Heart left ventricle (tissue), 16 donors: ENCODE results near the gene WDSUB1. TPM values are rescaled to one million over a fixed set of nuclear protein-coding genes. Genes with fewer than 3 reads are reported as not detected.

Source experiments
- ATAC-seq, 4 donors: fragments of 200-7000 bp; cut with Tn5 transposase; one replicate each; pipeline ENCODE4 v1.9.1; 2020 to 2022; ENCODE audit warnings: moderate library complexity in 4 of 4, mild to moderate bottlenecking in 3 of 4, moderate number of reproducible peaks in 1 of 4
- DNase-seq, 5 donors: peaks; one replicate each; pipeline ENCODE4 v3.0.0-alpha.2; 2020
- H3K27ac ChIP-seq, 12 donors: fragments of 200-600 bp; sonication (generic) in 4 of 12; one replicate each; pipeline versions ENCODE4 v1.5.0 to v1.8.0; 2016 to 2022; ENCODE audit warnings: mild to moderate bottlenecking in 2 of 12
- H3K27me3 ChIP-seq, 9 donors: fragments of 200-600 bp; sonication (generic) in 2 of 9; one replicate each; pipeline versions ENCODE4 v1.5.1 to v1.8.0; 2016 to 2022; ENCODE audit warnings: mild to moderate bottlenecking in 3 of 9
- H3K36me3 ChIP-seq, 9 donors: fragments of 200-600 bp; sonication (generic) in 2 of 9; one replicate each; pipeline versions ENCODE4 v1.5.0 to v1.8.0; 2018 to 2022; ENCODE audit warnings: mild to moderate bottlenecking in 2 of 9
- H3K4me1 ChIP-seq, 12 donors: fragments of 200-600 bp; sonication (generic) in 4 of 12; one replicate each; pipeline versions ENCODE4 v1.5.0 to v1.8.0; 2016 to 2022; ENCODE audit warnings: mild to moderate bottlenecking in 3 of 12
- H3K4me3 ChIP-seq, 12 donors: fragments of 200-600 bp; sonication (generic) in 4 of 12; one replicate each; pipeline versions ENCODE4 v1.5.0 to v1.8.0; 2017 to 2022; ENCODE audit warnings: mild to moderate bottlenecking in 9 of 12, moderate library complexity in 4 of 12
- H3K9me3 ChIP-seq, 12 donors: fragments of 200-600 bp; sonication (generic) in 4 of 12; one replicate each; pipeline versions ENCODE4 v1.5.0 to v1.8.0; 2016 to 2022; ENCODE audit warnings: mild to moderate bottlenecking in 1 of 12
- POLR2A ChIP-seq, 2 donors: fragments of 450-650 bp; IDR thresholded peaks; one replicate each; pipeline ENCODE4 v1.6.1; 2017; ENCODE audit warnings: antibody characterized with exemption in 2 of 2, mild to moderate bottlenecking in 2 of 2, moderate library complexity in 2 of 2
- WGBS, 4 donors: extraction: QIAGEN DNeasy Blood & Tissue Kit in 2 of 4; methylation state at CpG; one replicate each; pipeline versions ENCODE4 v1.1.5 to v1.1.7; 2013 to 2018; 5-methylcytosine and 5-hydroxymethylcytosine counted together
- intact Hi-C, 10 donors: fragments of 100-400 bp; cut with DNase I; formaldehyde crosslinking; loops; one replicate each; pipeline versions ENCODE4 v1.11.1 to v1.14.2; 2022
- polyA plus RNA-seq, 2 donors: library from polyadenylated mRNA; stranded (reverse); fragments of 200-250 nt; gene quantifications; one replicate each; pipeline ENCODE4 v1.2.3, GENCODE V29; 2013
- total RNA-seq, 9 donors: library from RNA; depleted of rRNA in 2 of 9; stranded (reverse); fragments of >200 nt in 2 of 9; fragmentation: NEBNext Ultra II Directional in 3 of 9; extraction: Animal tissue kit (Norgen Biotek cat#: 25700) in 3 of 9; gene quantifications; one replicate each; pipeline versions ENCODE4 v1.1.0 to v1.2.4, GENCODE V29; 2016 to 2023
- TF ChIP-seq, protein P1 (sequence below), 12 donors: fragments of 200-600 bp; sonication (generic) in 4 of 12; IDR thresholded peaks; one replicate each; pipeline versions ENCODE4 v1.5.0 to v1.8.0; 2018 to 2022; ENCODE audit warnings: antibody characterized with exemption in 12 of 12, mild to moderate bottlenecking in 5 of 12
- donor health status: ischemic (EF 13 %, LVEDD 7.1; RV severe dilation, severe dysfunction).
- donor health status: healthy with polysubstance abuse.
- donor health status: DM: no; HTN: yes; CAD: no.
- donor health status: DM: no; HTN: no; CAD: no.
- donor health status: ischemic (EF 25% LVEDD 6.9; RV normal size, moderate dysfunction).
- donor health status: ischemic (EF 25% LVEDD 5.7; RV mildly dilated, moderate dysfunction).
- donor health status: healthy.
- donor health status: DM: yes; HTN: yes; CAD: no.
- donor health status: ischemic (EF 35%, LVEDD 5.7; RV mildly dilated, moderate dysfunction).
- donor health status: nonischemic (EF 11% LVEDD 7.7; RV severe dilation, severe dysfunction).
- donor health status: DM: yes; HTN: yes; CAD: no.
- donor health status: PGD.
- donor health status: ischemic (EF 29% LVEDD 5.4; RV normal size, mild dysfunction).
- donor health status: nonischemic (EF 23%, LVEDD 6.1; RV moderate dilation, normal function).

WDSUB1 gene
- total and polyA plus RNA-seq, 11 donors = 5.1 to 12.4 (median 8.0) TPM

DNA sequence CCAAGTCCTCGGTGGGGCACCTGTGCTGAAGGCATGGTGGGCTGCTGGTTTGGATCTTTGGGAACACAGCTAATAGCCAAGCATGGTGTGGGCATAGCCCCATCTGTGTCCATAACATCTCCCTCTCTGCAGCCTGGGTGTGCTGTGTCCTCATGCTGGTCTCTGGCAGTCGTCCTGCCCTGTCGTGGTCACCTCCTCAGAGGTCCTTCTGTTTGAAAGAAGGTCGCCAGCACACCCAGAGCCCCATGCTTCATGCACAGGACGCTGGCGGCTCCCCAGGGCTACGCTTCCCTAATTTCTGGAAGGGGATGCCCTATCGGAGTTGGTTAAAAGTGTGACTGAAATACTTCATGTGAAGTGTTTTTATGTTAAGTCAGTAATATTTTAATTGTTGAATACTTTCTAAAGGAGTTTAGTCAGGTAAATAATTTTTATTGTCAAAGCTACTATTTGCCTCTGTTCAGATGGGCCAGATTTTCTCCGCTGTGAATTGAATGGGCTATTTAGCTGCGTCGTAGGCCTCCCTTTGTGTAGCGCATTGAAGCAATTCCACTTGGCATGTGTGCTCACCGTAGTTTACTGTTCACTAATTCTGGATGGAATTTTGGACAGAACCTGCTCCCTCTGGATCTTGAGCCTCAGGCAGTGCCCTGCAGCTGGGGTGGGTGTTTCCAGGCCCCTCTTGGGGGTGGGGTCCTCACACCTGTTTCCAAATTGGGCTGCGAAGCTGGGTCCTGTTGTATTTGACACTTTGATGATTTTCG is 81.9 kb downstream of the WDSUB1 start:
- intact Hi-C loops = no loop called here
- no peak for ATAC-seq

DNA sequence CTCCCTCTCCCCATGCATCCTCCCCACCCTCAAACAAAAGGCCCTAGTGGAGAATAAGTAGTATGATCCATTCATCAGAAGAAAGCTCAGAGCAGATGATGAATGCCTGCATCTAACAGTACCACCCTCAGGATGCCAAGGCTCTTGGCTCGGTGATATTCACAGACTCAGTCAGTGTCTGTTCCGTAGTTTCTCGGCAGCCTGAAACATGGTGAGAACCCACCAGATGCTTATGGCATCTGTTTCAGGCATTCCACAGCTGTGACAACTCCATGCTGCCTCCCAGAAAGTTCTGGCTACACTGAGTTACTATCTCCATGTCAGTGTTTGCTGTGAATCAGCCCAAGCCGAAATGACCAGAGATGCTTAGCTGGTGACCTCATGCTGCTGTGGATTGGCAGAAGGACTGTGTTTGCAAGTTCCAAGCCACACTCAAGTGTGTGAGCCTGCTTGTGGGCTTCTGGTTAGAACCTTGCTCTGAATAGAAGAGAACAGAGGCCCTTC is 83.9 kb downstream of the WDSUB1 start:
- 43 to 54% (median 47%) methylated on average over 4 of the region's 4 CpGs for WGBS, 4 donors
- DNase-seq (peak in 4 of 5 donors; percentile 51 to 85 (median 74)), ATAC-seq (peak; percentile 68 to 90 (median 80))
- intact Hi-C loops = no loop called here
- Histone ChIP-seq H3K4me1 (peaks cover 0 to 64% (median 37%) of the 10 kb centered on the region in 12 donors), H3K9me3 (no peaks in the 10 kb centered on the region), H3K27ac (peak overlapping the region in 10 of 12 donors; percentile 37 to 70 (median 60)), H3K4me3 (no peak overlapping the region), H3K36me3 (peaks cover 0 to 62% (median 29%) of the 10 kb centered on the region in 9 donors), H3K27me3 (no peaks in the 10 kb centered on the region)
- TF ChIP-seq POLR2A (IDR thresholded peaks at IDR 0.05) = no peak
- TF ChIP-seq, protein P1, sequence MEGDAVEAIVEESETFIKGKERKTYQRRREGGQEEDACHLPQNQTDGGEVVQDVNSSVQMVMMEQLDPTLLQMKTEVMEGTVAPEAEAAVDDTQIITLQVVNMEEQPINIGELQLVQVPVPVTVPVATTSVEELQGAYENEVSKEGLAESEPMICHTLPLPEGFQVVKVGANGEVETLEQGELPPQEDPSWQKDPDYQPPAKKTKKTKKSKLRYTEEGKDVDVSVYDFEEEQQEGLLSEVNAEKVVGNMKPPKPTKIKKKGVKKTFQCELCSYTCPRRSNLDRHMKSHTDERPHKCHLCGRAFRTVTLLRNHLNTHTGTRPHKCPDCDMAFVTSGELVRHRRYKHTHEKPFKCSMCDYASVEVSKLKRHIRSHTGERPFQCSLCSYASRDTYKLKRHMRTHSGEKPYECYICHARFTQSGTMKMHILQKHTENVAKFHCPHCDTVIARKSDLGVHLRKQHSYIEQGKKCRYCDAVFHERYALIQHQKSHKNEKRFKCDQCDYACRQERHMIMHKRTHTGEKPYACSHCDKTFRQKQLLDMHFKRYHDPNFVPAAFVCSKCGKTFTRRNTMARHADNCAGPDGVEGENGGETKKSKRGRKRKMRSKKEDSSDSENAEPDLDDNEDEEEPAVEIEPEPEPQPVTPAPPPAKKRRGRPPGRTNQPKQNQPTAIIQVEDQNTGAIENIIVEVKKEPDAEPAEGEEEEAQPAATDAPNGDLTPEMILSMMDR (IDR thresholded peaks at IDR 0.05) = no peak

More for the DNA sequence above, 81.9 kb downstream of the WDSUB1 start:
- H3K9me3 ChIP-seq = no peaks in the 10 kb centered on the region
- no peak overlapping the region for H3K4me3 ChIP-seq
- H3K27ac ChIP-seq = no peak overlapping the region
- WGBS, 4 donors = 89 to 91% (median 89%) methylated on average over 14 to 15 of the region's 15 CpGs
- H3K27me3 ChIP-seq = no peaks in the 10 kb centered on the region
- TF ChIP-seq, protein P1 (IDR thresholded peaks at IDR 0.05) = no peak
- TF ChIP-seq POLR2A (IDR thresholded peaks at IDR 0.05) = no peak
- DNase-seq = no peak
- peaks cover 0 to 56% (median 38%) of the 10 kb centered on the region in 12 donors for H3K4me1 ChIP-seq
- peaks cover 0 to 56% (median 12%) of the 10 kb centered on the region in 9 donors for H3K36me3 ChIP-seq

DNA sequence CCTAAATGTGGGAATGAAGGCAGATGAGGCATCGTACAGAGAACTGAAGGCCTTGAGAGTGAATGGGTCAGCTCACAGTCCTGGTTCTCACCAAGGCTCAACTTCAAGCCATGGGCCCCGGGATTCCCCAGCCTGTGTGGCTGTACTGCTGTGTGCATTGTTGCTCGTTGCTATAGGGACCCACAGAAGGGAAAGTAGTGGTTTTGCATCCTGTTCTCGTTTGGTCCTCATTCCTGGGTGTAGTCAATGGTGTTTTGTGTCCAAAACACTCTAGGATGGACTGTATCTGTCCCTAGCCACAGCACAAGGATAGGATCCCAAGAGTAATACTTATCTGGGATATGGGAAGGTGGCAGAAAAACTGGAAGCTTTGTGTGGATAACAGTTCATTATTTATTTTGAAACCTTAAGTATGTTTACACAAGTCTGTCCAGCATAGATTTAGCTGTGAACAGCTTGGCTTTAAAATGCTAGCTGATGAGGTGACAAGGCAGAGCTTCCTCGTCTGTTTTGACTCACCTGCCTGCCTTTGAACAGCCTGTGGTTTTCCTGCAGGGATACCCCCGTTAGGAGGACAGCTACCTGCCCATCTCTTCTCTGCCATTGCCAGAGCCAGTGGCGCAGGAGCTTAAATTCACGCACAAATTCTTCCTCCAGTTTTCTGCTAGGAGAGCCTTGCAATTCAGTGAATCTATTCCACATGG is 85.0 kb downstream of the WDSUB1 start:
- H3K27ac ChIP-seq = peak overlapping the region in 10 of 12 donors; percentile 24 to 70 (median 58)

More for the DNA sequence above, 85.0 kb downstream of the WDSUB1 start:
- 70 to 71% (median 71%) methylated on average over 8 of the region's 8 CpGs for WGBS, 4 donors
- Histone ChIP-seq H3K36me3 (peaks cover 0 to 73% (median 40%) of the 10 kb centered on the region in 9 donors), H3K27me3 (no peaks in the 10 kb centered on the region), H3K4me1 (peaks cover 2 to 70% (median 37%) of the 10 kb centered on the region in 12 donors), H3K4me3 (no peak overlapping the region), H3K9me3 (no peaks in the 10 kb centered on the region)
- ATAC-seq = no peak
- DNase-seq = no peak
- no peak for TF ChIP-seq POLR2A (IDR thresholded peaks at IDR 0.05)
- TF ChIP-seq, protein P1 (IDR thresholded peaks at IDR 0.05) = no peak
- intact Hi-C loops = no loop called here
